ENCODE measurements around the gene MFNG. TPM values are rescaled to one million over a fixed set of nuclear protein-coding genes. Genes with fewer than 3 reads are reported as not detected.

Gene MFNG
- total RNA-seq, 1 experiment from 2014 or later: 0.56 TPM

- no TSS peak for BruUV-seq (replicated peaks)
- Mint-ChIP-seq H3K27me3 (ENCODE audit: insufficient read depth, unreplicated experiment) (no peaks in the 10 kb centered on the region), H3K4me1 (ENCODE audit: insufficient read depth, unreplicated experiment) (peaks cover 18% of the 10 kb centered on the region), H3K9me3 (ENCODE audit: unreplicated experiment) (no peaks in the 10 kb centered on the region), H3K27ac (ENCODE audit: low read depth, unreplicated experiment) (no peak overlapping the region), H3K4me3 (ENCODE audit: unreplicated experiment) (no peak overlapping the region), H3K36me3 (ENCODE audit: insufficient read depth, unreplicated experiment) (no peaks in the 10 kb centered on the region)
- TF ChIP-seq CTCF (IDR thresholded peaks at IDR 0.05; ENCODE audit: unreplicated experiment): no peak
- CTCF ChIA-PET: no interaction called here
- POLR2A ChIA-PET: no interaction called here
- DNase-seq (ENCODE audit: unreplicated experiment): no peak
- intact Hi-C loops (cut with micrococcal nuclease): no loop called here
Measured at GRCh38 chr22:37451218-37451617, 35.0 kb downstream of the MFNG start.

- H3K9me3 Mint-ChIP-seq (ENCODE audit: unreplicated experiment): no peaks in the 10 kb centered on the region
- H3K36me3 Mint-ChIP-seq (ENCODE audit: insufficient read depth, unreplicated experiment): no peaks in the 10 kb centered on the region
- no peak for DNase-seq (ENCODE audit: unreplicated experiment)
- H3K4me1 Mint-ChIP-seq (ENCODE audit: insufficient read depth, unreplicated experiment): peaks cover under 1% of the 10 kb centered on the region
- ChIA-PET CTCF (interaction anchor here (1.8 kb wide), 1 partner anchor 133 kb away, joined by 6 read pairs; no protein-coding TSS in a partner anchor), POLR2A (interaction anchor here (0.7 to 1.4 kb wide), 4 partner anchors 17 to 184 kb away, joined by 3 to 5 read pairs (median 3); no protein-coding TSS in a partner anchor)
- TF ChIP-seq CTCF (IDR thresholded peaks at IDR 0.05; ENCODE audit: unreplicated experiment): no peak
- no peaks in the 10 kb centered on the region for H3K27me3 Mint-ChIP-seq (ENCODE audit: insufficient read depth, unreplicated experiment)
- H3K27ac Mint-ChIP-seq (ENCODE audit: low read depth, unreplicated experiment): no peak overlapping the region
- H3K4me3 Mint-ChIP-seq (ENCODE audit: unreplicated experiment): no peak overlapping the region
- BruUV-seq (replicated peaks): no TSS peak
- intact Hi-C loops (cut with micrococcal nuclease): no loop called here
Measured at GRCh38 chr22:37449331-37450001, 36.7 kb downstream of the MFNG start.

- no TSS peak for BruUV-seq (replicated peaks)
- TF ChIP-seq CTCF (IDR thresholded peaks at IDR 0.05; ENCODE audit: unreplicated experiment): no peak
Measured at GRCh38 chr22:37448516-37449127, 37.6 kb downstream of the MFNG start.

GRCh38 chr22:37445501-37445900 is 40.7 kb downstream of the MFNG start:
- BruUV-seq (replicated peaks): no TSS peak
- CTCF ChIA-PET: interaction anchor here (0.7 to 0.9 kb wide), 2 partner anchors 10 to 129 kb away, joined by 3 to 8 read pairs; no protein-coding TSS in a partner anchor
- DNase-seq (ENCODE audit: unreplicated experiment): no peak
- H3K36me3 Mint-ChIP-seq (ENCODE audit: insufficient read depth, unreplicated experiment): no peaks in the 10 kb centered on the region
- TF ChIP-seq CTCF (IDR thresholded peaks at IDR 0.05; ENCODE audit: unreplicated experiment): no peak
- H3K9me3 Mint-ChIP-seq (ENCODE audit: unreplicated experiment): peaks cover 9% of the 10 kb centered on the region
- H3K27ac Mint-ChIP-seq (ENCODE audit: low read depth, unreplicated experiment): no peak overlapping the region
- intact Hi-C loops (cut with micrococcal nuclease): no loop called here
- POLR2A ChIA-PET: no interaction called here
- H3K4me1 Mint-ChIP-seq (ENCODE audit: insufficient read depth, unreplicated experiment): no peaks in the 10 kb centered on the region
- no peaks in the 10 kb centered on the region for H3K27me3 Mint-ChIP-seq (ENCODE audit: insufficient read depth, unreplicated experiment)
- no peak overlapping the region for H3K4me3 Mint-ChIP-seq (ENCODE audit: unreplicated experiment)

More at GRCh38 chr22:37448516-37449127, 37.6 kb downstream of the MFNG start:
- Mint-ChIP-seq H3K4me1 (ENCODE audit: insufficient read depth, unreplicated experiment) (no peaks in the 10 kb centered on the region), H3K9me3 (ENCODE audit: unreplicated experiment) (no peaks in the 10 kb centered on the region), H3K4me3 (ENCODE audit: unreplicated experiment) (no peak overlapping the region), H3K36me3 (ENCODE audit: insufficient read depth, unreplicated experiment) (no peaks in the 10 kb centered on the region), H3K27ac (ENCODE audit: low read depth, unreplicated experiment) (no peak overlapping the region), H3K27me3 (ENCODE audit: insufficient read depth, unreplicated experiment) (no peaks in the 10 kb centered on the region)
- no peak for DNase-seq (ENCODE audit: unreplicated experiment)
- intact Hi-C loops (cut with micrococcal nuclease): no loop called here
- ChIA-PET CTCF (interaction anchor here (0.5 to 0.7 kb wide), 2 partner anchors 24 to 903 kb away, joined by 3 to 5 read pairs; no protein-coding TSS in a partner anchor), POLR2A (interaction anchor here (0.8 kb wide), 1 partner anchor 16 kb away, joined by 3 read pairs; no protein-coding TSS in a partner anchor)

All from MCF 10A (cell line).